HTR-8/SVneo (cell line): ENCODE measurements around the gene ASB1.
"Not testable (repeated sequence)": the region's sequence is repeated elsewhere in the genome, so short reads cannot be mapped to it uniquely, and the experiment has no call there.

Experiments used
- DNase-seq: peaks from one replicate; pipeline ENCODE4 v3.0.0; 2011; ENCODE audit warnings: low spot score, mixed read lengths; ENCODE audit not compliant: insufficient read length
- FAIRE-seq: peaks from 2 replicates; lab custom pipeline; 2011; peaks lifted over from hg19 to GRCh38; lab: Jason Lieb, UNC

Gene ASB1

GRCh38 chr2:238440767-238441166 lies 14.0 kb downstream of the ASB1 start:
- DNase-seq (no peak), FAIRE-seq (no peak)

DNA sequence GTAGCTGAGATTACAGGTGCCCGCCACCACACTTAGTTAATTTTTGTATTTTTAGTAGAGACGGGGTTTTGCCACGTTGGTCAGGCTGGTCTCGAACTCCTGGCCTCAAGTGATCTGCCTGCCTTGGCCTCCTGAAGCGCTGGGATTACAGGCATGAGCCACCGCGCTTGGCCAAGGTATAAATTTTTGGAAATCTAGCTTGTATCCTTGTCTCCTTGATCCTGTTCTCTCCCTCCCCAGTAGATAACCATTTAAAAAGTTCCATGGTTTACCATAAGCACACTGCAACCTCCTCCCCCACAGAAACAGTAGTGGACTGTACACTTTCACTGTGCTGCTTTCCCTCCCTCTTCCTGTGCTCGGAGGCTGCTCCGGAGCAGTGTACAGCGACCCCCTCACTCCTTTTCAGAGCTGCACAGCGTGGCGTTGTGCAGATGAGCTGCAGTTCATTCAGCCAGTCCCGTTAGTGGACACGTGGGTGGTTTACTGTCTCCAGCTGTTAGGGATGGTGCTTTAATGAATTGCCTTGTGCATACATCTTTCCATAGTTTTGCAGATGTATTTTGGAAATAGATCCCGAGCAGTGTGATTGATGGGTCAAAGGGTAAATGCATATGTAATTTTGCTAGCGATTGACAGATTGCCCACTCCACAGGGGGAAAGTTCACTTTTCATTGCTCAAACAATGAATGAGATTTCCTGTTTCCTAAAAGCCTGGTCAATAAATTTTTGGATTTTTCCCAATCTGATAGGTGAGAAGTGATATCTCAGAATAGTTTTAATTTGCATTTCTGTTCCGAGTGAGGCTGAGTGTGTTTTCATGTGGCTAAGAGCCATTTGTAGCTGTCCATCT lies 14.8 kb downstream of the ASB1 start:
- DNase-seq (no peak), FAIRE-seq (no peak)

DNA sequence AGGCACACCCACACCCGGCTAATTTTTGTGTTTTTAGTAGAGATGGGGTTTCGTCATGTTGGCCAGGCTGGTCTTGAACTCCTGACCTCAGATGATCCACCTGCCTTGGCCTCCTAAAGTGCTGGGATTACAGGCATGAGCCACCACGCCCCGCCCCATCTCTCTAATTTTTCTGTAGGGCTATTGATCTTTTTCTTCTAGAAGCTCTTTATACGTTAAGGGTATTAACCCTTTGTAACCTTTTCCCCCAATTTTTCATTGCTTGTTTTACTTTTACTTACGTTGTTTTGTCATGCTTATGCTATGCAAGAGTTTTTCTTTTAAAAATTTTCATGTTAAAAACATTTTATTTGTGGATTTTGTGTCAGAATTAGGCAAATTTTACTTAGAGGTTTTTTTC lies 15.5 kb downstream of the ASB1 start:
- not testable (repeated sequence) for FAIRE-seq

GRCh38 chr2:238444242-238444641 lies 17.5 kb downstream of the ASB1 start:
- DNase-seq (no peak), FAIRE-seq (no peak)

More for the DNA sequence above, 15.5 kb downstream of the ASB1 start:
- not testable (repeated sequence) for DNase-seq

GRCh38 chr2:238445409-238446190 lies 18.9 kb downstream of the ASB1 start:
- FAIRE-seq (no peak), DNase-seq (no peak)

- FAIRE-seq (no peak), DNase-seq (no peak)
Measured at GRCh38 chr2:238446371-238446770, 19.6 kb downstream of the ASB1 start.

DNA sequence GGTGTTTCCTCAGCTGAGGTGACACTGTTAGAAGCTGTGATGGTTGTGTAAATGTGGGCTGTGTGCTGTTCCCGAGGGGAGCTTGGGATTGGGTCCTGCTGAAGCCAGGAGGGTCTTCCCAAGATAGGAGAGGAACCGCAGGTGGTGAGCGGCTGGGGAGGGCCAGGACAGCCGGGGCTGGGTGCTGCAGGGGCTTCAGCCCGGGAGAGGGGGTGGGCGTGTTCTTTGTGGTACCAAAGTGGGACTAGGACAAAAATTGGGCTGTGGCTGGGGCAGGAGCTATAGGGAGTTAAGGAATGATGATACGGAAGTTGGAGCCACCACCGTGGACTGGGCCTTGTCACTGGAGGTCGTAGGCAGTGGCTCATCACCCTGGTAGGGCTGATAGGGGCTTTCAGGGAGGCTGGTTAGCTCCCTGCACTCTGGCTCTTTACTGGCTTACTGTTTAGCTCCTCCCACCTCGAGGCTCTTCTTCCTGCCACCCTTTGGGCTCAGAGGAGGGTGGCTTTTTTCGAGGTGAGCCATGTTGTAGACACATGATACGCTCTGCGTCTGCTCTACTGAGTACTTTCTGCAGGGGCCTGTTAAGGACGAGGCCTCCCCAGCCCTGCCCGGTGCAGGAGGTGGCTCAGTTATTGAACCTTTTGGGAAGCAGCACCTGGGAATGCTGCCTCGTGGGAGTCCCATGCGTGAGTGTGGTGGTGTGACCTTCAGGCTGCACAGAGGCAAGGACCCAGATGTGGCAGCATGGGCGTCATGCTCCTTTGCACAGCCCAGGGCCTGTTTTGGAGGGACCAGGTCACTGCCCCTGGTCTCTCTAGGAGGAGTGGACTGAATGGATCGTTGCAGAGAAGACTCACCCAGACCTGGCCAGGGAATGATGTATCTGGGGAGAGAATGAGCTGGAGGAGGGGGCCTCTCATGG lies 21.6 kb downstream of the ASB1 start:
- FAIRE-seq: no peak
- DNase-seq: no peak

DNA sequence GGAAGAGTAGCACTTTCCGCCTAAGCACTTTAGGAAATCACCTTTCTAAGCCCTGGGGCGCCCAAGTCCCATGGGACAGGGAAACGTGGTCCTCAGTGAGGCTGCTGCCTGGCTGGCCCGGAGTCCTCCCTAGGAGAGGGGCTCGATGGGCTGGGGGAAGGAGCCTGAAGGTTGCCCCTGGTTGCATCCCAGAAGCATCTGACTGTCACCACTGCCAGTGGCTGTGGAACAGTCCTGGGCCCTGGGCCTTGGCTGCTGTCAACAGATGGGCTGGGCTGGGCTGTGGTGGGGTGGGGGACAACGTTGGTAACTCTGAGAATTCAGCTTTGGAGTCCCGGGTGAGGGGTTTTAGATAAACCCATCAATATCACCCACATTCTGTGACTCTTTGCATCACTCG lies 22.5 kb downstream of the ASB1 start:
- no peak for FAIRE-seq
- DNase-seq: no peak

DNA sequence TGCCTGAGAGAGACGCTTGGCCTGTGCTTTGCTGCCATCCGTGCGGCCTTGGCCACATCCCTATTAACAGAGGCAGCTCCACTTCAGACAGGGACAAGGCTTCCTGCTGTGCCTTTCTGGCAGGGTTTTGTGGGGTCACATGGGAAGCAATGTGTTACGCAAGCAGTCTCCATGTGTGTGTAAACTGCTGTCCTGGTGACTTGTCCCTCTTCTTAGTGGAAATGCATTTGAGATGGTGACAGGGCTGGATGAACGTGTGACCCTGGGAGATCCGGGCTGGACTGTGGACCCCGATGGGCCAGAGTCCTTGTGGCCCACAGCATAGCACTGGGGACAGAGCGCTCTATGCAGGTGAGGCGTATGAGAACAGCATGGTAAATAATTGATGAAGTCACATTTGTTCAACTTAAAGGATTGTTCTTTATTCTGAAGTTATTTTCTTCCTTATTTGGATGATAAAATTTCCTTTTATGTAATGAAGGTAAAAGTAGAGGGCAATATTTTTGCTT lies 23.2 kb downstream of the ASB1 start:
- DNase-seq: no peak
- FAIRE-seq: peak; percentile 68

- FAIRE-seq (no peak), DNase-seq (no peak)
Measured at GRCh38 chr2:238450440-238450861, 23.7 kb downstream of the ASB1 start.

DNA sequence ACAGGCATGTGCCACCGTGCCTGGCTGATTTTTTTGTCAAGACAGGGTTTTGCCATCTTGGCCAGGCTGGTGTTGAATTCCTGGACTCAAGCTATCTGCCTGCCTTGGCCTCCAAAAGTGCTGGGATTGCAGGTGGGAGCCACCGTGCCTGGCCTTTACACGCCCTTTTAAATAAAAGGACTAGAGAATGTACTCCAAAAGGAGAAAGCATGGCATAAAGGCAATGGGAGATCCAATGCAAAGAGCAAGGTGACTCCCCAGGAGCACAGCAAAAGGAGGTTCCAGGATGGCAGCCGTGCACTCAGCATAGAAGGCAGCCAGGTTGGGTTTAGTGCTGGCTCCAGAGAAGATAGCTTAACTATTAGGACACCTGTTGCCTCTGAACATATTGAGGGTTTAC lies 27.1 kb downstream of the ASB1 start:
- DNase-seq (no peak), FAIRE-seq (no peak)

GRCh38 chr2:238456449-238456848 lies 29.7 kb downstream of the ASB1 start:
- FAIRE-seq (no peak), DNase-seq (no peak)

GRCh38 chr2:238456970-238457926 lies 30.5 kb downstream of the ASB1 start:
- DNase-seq (no peak), FAIRE-seq (no peak)

DNA sequence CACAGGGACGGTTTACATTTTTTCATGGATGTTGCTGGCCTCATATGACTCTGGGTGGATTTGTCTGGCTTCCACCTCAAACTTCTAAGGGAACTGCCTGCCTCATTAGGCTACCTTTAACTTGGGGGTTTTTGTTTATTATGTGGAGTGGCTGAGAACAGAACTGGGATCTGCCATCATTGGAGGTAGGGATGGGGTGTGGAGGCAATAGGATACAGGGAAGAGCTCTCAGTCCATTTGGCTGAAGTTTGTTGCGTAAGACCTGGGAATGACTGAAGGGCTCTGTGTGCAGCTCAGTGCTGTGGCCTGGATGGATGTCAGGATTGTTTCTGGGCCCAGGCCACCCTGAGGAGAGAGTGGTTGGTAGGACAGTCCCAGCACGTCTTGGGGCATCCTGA lies 31.2 kb downstream of the ASB1 start:
- no peak for FAIRE-seq
- DNase-seq: no peak

DNA sequence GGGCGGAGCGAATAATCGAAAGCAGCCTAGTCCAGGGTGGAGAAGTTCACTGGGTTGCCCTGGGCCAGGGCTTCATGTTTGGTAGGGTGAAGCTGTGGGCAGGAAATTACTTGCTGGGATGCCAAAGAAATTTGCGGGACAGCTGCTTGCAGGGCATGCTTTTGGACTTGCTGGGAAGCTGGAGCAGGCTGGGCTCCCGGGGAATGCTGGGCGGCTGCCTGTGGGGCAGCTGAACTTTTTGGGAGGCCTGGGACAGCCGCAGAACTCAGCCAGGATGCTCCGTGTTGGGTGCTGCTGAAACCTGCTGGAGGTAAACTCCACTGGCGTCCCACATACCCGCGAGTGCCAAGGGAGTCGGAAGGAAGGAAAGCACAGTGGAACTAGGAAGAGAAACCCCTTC lies 31.9 kb downstream of the ASB1 start:
- DNase-seq: no peak
- FAIRE-seq: no peak

GRCh38 chr2:238459081-238459629 lies 32.4 kb downstream of the ASB1 start:
- FAIRE-seq (no peak), DNase-seq (no peak)

DNA sequence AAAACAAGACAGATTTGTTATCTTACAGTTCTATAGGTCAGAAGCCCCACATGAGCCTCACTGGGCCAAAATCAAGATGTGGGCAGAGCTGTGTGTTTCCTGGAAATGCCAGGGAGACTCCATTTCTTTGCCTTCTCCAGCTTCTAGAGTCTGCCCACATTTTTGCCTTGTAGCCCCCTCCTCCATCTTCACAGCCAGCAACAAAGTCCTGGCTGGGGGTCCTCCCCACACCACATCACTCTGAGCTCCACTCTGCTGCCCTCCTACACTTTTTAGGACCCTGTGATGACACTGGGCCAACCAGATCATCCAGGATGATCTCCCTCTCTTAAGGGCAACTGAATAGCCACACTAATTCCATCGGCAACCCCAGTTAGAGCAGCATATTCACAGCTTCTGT lies 34.3 kb downstream of the ASB1 start:
- FAIRE-seq (no peak), DNase-seq (no peak)

DNA sequence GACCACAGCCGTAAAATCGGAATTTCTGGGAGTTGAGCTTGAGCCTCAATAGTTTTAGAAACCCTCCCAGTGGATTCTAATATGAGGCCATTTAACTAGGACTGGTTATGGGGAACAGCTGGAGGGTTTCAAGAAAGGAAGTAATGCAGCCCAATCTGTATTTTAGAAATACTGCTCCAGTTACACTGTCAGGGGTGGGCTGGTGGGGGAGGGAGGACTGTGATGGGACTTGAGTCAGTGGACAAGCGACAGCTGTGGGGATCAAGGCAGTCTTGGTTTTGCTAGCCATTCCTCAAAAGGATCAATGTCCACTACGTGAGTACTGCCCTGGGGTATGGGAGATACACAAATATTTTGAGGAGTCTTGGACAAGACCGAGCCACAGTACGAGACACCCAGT lies 34.8 kb downstream of the ASB1 start:
- DNase-seq (no peak), FAIRE-seq (no peak)

- FAIRE-seq (no peak), DNase-seq (no peak)
Measured at GRCh38 chr2:238461916-238462315, 35.2 kb downstream of the ASB1 start.
